WTC11 (cell line): ENCODE measurements around the gene TIMD4. TPM values are rescaled to one million over a fixed set of nuclear protein-coding genes. Genes with fewer than 3 reads are reported as not detected.
"Not testable (repeated sequence)": the region's sequence is repeated elsewhere in the genome, so short reads cannot be mapped to it uniquely, and the experiment has no call there.

Experiments
- ATAC-seq: fragments of 200-7000 bp; cut with Tn5 transposase; 2 replicates; pipeline ENCODE4 v1.10.0; 2021; ENCODE audit warnings: mild to moderate bottlenecking, moderate library complexity
- CTCF ChIA-PET: fragments of 300-600 bp; sonication (Branson Sonifier 250); formaldehyde crosslinking; loops from one replicate; lab custom pipeline; 2021; ENCODE audit warnings: antibody characterized with exemption; lab: Charles Lee
- POLR2A ChIA-PET: fragments of 350-600 bp; sonication (Branson Sonifier 250); formaldehyde crosslinking; loops from one replicate; lab custom pipeline; 2021; ENCODE audit warnings: antibody characterized with exemption; lab: Charles Lee
- DNase-seq: peaks from one replicate; pipeline ENCODE4 v3.0.0; 2021; ENCODE audit warnings: low spot score
- H3K27ac Mint-ChIP-seq: 2 replicates; pipeline ENCODE4 v1.8.0; 2021; ENCODE audit warnings: mixed read lengths
- H3K27me3 Mint-ChIP-seq: 2 replicates; pipeline ENCODE4 v1.8.0; 2021; ENCODE audit warnings: low read depth, mild to moderate bottlenecking, moderate library complexity, mixed read lengths
- H3K36me3 Mint-ChIP-seq: 2 replicates; pipeline ENCODE4 v1.8.0; 2021; ENCODE audit warnings: mixed read lengths
- H3K4me1 Mint-ChIP-seq: 2 replicates; pipeline ENCODE4 v1.8.0; 2022; ENCODE audit warnings: mixed read lengths
- H3K4me3 Mint-ChIP-seq: 2 replicates; pipeline ENCODE4 v1.8.0; 2021; ENCODE audit warnings: mild to moderate bottlenecking, moderate library complexity, mixed read lengths
- H3K9me3 Mint-ChIP-seq: 2 replicates; pipeline ENCODE4 v1.8.0; 2021; ENCODE audit warnings: mixed read lengths
- ATF2 ChIP-seq: sonication (generic); formaldehyde crosslinking; IDR thresholded peaks from 2 replicates; pipeline ENCODE4 v1.8.1; 2022; ENCODE audit warnings: low read depth, missing genetic modification reagents, borderline replicate concordance
- CBFB ChIP-seq: sonication (generic); formaldehyde crosslinking; IDR thresholded peaks from 2 replicates; pipeline ENCODE4 v1.8.1; 2022; ENCODE audit warnings: mild to moderate bottlenecking, low read depth, missing genetic modification reagents
- CREM ChIP-seq: sonication (generic); formaldehyde crosslinking; IDR thresholded peaks from 2 replicates; pipeline ENCODE4 v1.8.1; 2022; ENCODE audit warnings: mild to moderate bottlenecking, missing genetic modification reagents, moderate library complexity
- FOXP1 ChIP-seq: sonication (generic); formaldehyde crosslinking; IDR thresholded peaks from 2 replicates; pipeline ENCODE4 v1.8.0; 2022; ENCODE audit warnings: missing genetic modification reagents, mild to moderate bottlenecking, moderate library complexity, borderline replicate concordance
- GRHL2 ChIP-seq: fragments of 250-450 bp; sonication (Bioruptor Pico); IDR thresholded peaks from 2 replicates; pipeline ENCODE4 v1.8.0; 2022; ENCODE audit warnings: mild to moderate bottlenecking, moderate library complexity; ENCODE audit not compliant: insufficient replicate concordance, severe bottlenecking
- NFE2L1 ChIP-seq: sonication (generic); formaldehyde crosslinking; IDR thresholded peaks from 2 replicates; pipeline ENCODE4 v1.8.1; 2023; ENCODE audit warnings: missing genetic modification reagents
- PRRX2 ChIP-seq: fragments of 250-450 bp; sonication (Bioruptor Pico); IDR thresholded peaks from 2 replicates; pipeline ENCODE4 v1.8.0; 2021; ENCODE audit warnings: mild to moderate bottlenecking
- RORB ChIP-seq: fragments of 250-450 bp; sonication (Bioruptor Pico); IDR thresholded peaks from 2 replicates; pipeline ENCODE4 v1.9.0; 2021; ENCODE audit warnings: mild to moderate bottlenecking
- SOX15 ChIP-seq: fragments of 250-450 bp; sonication (Bioruptor Pico); IDR thresholded peaks from 2 replicates; pipeline ENCODE4 v1.9.0; 2021; ENCODE audit warnings: mild to moderate bottlenecking
- SP1 ChIP-seq: sonication (generic); formaldehyde crosslinking; conservative IDR thresholded peaks from 2 replicates; pipeline ENCODE4 v1.8.1; 2022; ENCODE audit warnings: missing genetic modification reagents
- TCF7 ChIP-seq: sonication (generic); formaldehyde crosslinking; IDR thresholded peaks from 2 replicates; pipeline ENCODE4 v1.8.0; 2022; ENCODE audit warnings: mild to moderate bottlenecking, low read depth, missing genetic modification reagents, moderate library complexity
- TP53 ChIP-seq: sonication (generic); formaldehyde crosslinking; IDR thresholded peaks from 2 replicates; pipeline ENCODE4 v1.8.1; 2023; ENCODE audit warnings: mild to moderate bottlenecking, missing genetic modification reagents
- ZNF138 ChIP-seq: sonication (generic); formaldehyde crosslinking; conservative IDR thresholded peaks from 2 replicates; pipeline ENCODE4 v1.8.1; 2022; ENCODE audit warnings: mild to moderate bottlenecking, moderate library complexity, missing genetic modification reagents
- ZNF232 ChIP-seq: sonication (generic); formaldehyde crosslinking; IDR thresholded peaks from 2 replicates; pipeline ENCODE4 v1.8.0; 2022; ENCODE audit warnings: mild to moderate bottlenecking, missing genetic modification reagents
- ZNF263 ChIP-seq: sonication (generic); formaldehyde crosslinking; IDR thresholded peaks from 2 replicates; pipeline ENCODE4 v1.8.1; 2022; ENCODE audit warnings: low read depth, mild to moderate bottlenecking, moderate library complexity, missing genetic modification reagents
- ZNF317 ChIP-seq: sonication (generic); formaldehyde crosslinking; IDR thresholded peaks from 2 replicates; pipeline ENCODE4 v1.8.1; 2023; ENCODE audit warnings: low read depth, mild to moderate bottlenecking, moderate library complexity, missing genetic modification reagents, borderline replicate concordance
- ZNF416 ChIP-seq: fragments of 250-450 bp; sonication (Bioruptor Pico); IDR thresholded peaks from 2 replicates; pipeline ENCODE4 v1.9.0; 2021; ENCODE audit warnings: mild to moderate bottlenecking, inconsistent platforms
- ZNF512 ChIP-seq: sonication (generic); formaldehyde crosslinking; IDR thresholded peaks from 2 replicates; pipeline ENCODE4 v1.8.1; 2022; ENCODE audit warnings: missing genetic modification reagents, borderline replicate concordance
- total RNA-seq: library from RNA; stranded (reverse); gene quantifications from 3 replicates; pipeline ENCODE4 v1.2.3, GENCODE V29; 2021
- TF ChIP-seq, protein P1 (sequence below): sonication (generic); formaldehyde crosslinking; IDR thresholded peaks from 2 replicates; pipeline ENCODE4 v1.8.1; 2023; ENCODE audit warnings: mild to moderate bottlenecking, missing genetic modification reagents, borderline replicate concordance

Gene TIMD4
- total RNA-seq, 1 experiment from 2014 or later, result 0.13 TPM

DNA sequence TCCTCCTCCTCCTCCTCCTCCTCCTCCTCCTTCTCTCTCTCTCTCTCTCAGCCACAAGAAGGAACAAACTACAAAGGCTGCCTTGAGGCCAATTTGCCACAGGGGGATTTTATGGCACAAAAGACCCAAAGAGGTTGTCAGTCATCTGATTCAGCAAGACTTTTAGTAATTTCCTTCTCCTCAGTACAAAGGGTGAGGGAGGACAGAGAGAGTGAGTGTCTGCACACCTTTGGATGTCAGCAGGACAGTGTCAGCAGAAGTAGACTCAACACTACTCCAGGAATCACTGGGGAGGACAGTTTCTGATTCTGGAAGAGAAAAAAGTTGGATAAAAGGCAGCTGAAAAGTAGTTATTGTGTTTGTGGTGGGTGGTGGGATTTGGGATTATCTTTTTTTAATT, 13.6 kb downstream of the TIMD4 start:
- TF ChIP-seq CREM, result no peak
- TF ChIP-seq ZNF263 (CRISPR knock-in tag), result peak; percentile 68; the same call in 1 of the 2 replicates
- no peak for DNase-seq

DNA sequence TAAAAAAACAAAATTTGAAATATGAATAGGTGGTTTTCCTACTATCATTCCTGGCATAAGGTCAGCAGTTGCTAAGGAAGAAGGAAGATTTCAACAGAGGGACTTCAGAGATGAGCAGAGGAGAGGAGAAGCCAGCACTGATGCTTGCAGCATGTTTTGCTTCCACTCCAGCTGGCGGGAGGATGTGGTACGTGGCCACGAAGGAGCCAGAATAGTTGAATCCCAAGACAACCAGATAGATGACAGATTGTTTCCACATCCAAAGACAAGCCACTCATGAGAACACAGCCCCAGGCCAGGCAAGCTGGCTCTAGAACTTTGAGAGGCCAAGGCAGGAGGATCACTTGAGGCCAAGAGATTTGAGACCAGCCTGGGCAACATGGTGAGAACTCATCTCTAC, 15.1 kb downstream of the TIMD4 start:
- H3K27ac Mint-ChIP-seq, result no peak overlapping the region
- 0 out of 2 replicates have a peak, but pooled peaks cover 3% of the 10 kb centered on the region for H3K27me3 Mint-ChIP-seq
- DNase-seq (no peak), ATAC-seq (no peak)
- peaks cover 7% of the 10 kb centered on the region for H3K4me1 Mint-ChIP-seq
- no peak for TF ChIP-seq RORB
- TF ChIP-seq SP1 (CRISPR knock-in tag), result no peak
- TF ChIP-seq FOXP1 (CRISPR knock-in tag), result no peak
- TF ChIP-seq TCF7, result no peak
- POLR2A ChIA-PET, result no interaction called here
- CTCF ChIA-PET, result no interaction called here
- H3K4me3 Mint-ChIP-seq, result no peak overlapping the region
- no peaks in the 10 kb centered on the region for H3K36me3 Mint-ChIP-seq
- 0 out of 2 replicates have a peak, but pooled peaks cover 6% of the 10 kb centered on the region for H3K9me3 Mint-ChIP-seq

More for the DNA sequence above, 13.6 kb downstream of the TIMD4 start:
- no peak for ATAC-seq
- H3K27me3 Mint-ChIP-seq, result 0 out of 2 replicates have a peak, but pooled peaks cover 3% of the 10 kb centered on the region
- H3K9me3 Mint-ChIP-seq, result 0 out of 2 replicates have a peak, but pooled peaks cover 6% of the 10 kb centered on the region
- no peak overlapping the region for H3K27ac Mint-ChIP-seq
- H3K36me3 Mint-ChIP-seq, result no peaks in the 10 kb centered on the region
- CTCF ChIA-PET, result no interaction called here
- POLR2A ChIA-PET, result no interaction called here
- H3K4me3 Mint-ChIP-seq, result no peak overlapping the region
- H3K4me1 Mint-ChIP-seq, result 0 out of 2 replicates have a peak, but pooled peaks cover 4% of the 10 kb centered on the region

- Mint-ChIP-seq H3K9me3 (peaks cover 31% of the 10 kb centered on the region), H3K4me1 (peaks cover 20% of the 10 kb centered on the region), H3K4me3 (no peak overlapping the region), H3K36me3 (peaks cover 25% of the 10 kb centered on the region), H3K27ac (peak overlapping the region; percentile 39; the same call in 1 of the 2 replicates), H3K27me3 (peaks cover 8% of the 10 kb centered on the region)
- CTCF ChIA-PET, result interaction anchor here (1.0 kb wide), 1 partner anchor 190 kb away, joined by 3 read pairs; no protein-coding TSS in a partner anchor
- POLR2A ChIA-PET, result no interaction called here
- DNase-seq (no peak), ATAC-seq (peak; percentile 72; the same call in 1 of the 2 replicates)
- TF ChIP-seq PRRX2 (CRISPR knock-in tag) (no peak), ZNF317 (no peak), TP53 (CRISPR knock-in tag) (no peak)
Measured at GRCh38 chr5:156942064-156942463, 21.0 kb downstream of the TIMD4 start.

DNA sequence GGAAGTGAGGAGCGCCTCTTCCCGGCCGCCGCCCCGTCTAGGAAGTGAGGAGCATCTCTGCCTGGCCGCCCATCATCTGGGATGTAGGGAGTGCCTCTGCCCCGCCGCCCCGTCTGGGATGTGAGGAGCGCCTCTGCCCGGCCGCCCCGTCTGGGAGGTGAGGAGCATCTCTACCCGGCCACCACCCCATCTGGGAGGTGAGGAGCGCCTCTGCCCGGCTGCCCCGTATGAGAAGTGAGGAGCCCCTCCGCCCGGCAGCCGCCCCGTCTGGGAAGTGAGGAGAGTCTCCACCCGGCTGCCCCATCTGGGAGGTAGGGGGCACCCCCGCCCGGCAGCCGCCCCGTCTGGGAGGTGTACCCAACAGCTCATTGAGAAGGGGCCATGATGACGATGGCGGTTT, 22.6 kb downstream of the TIMD4 start:
- H3K27me3 Mint-ChIP-seq, H3K4me3 Mint-ChIP-seq, ATAC-seq: not testable (repeated sequence)

DNA sequence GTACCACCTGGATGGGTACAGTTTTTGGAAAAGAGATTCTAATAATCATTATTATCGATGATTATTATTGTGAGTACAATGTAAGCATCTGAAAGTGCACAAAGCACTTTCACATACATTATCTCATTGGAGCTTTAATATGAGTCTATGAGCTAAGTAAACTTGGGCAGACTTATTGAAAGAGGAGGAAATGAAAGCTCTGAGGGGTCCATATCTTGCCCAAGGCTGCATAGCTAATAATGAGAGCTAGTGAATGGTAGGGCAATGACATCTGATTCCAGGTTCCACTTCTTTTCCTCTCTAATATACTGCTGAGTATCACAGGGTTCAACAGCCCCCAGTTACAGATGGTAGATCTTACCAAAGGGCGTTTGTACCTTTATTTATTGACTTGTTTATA, 26.1 kb downstream of the TIMD4 start:
- DNase-seq (no peak), ATAC-seq (no peak)
- Mint-ChIP-seq H3K4me1 (peaks cover 21% of the 10 kb centered on the region), H3K27ac (no peak overlapping the region), H3K4me3 (no peak overlapping the region), H3K36me3 (peaks cover 25% of the 10 kb centered on the region), H3K9me3 (peaks cover 25% of the 10 kb centered on the region), H3K27me3 (peaks cover 8% of the 10 kb centered on the region)
- ChIA-PET POLR2A (no interaction called here), CTCF (interaction anchor here (0.6 to 0.7 kb wide), 3 partner anchors 23 to 300 kb away, joined by 3 to 4 read pairs (median 3); no protein-coding TSS in a partner anchor)
- no peak for TF ChIP-seq GRHL2 (CRISPR knock-in tag)
- TF ChIP-seq CBFB (CRISPR knock-in tag), result no peak
- no peak for TF ChIP-seq ZNF416 (CRISPR knock-in tag)
- TF ChIP-seq SOX15 (CRISPR knock-in tag), result no peak
- no peak for TF ChIP-seq ZNF512 (CRISPR knock-in tag)
- TF ChIP-seq, protein P1, sequence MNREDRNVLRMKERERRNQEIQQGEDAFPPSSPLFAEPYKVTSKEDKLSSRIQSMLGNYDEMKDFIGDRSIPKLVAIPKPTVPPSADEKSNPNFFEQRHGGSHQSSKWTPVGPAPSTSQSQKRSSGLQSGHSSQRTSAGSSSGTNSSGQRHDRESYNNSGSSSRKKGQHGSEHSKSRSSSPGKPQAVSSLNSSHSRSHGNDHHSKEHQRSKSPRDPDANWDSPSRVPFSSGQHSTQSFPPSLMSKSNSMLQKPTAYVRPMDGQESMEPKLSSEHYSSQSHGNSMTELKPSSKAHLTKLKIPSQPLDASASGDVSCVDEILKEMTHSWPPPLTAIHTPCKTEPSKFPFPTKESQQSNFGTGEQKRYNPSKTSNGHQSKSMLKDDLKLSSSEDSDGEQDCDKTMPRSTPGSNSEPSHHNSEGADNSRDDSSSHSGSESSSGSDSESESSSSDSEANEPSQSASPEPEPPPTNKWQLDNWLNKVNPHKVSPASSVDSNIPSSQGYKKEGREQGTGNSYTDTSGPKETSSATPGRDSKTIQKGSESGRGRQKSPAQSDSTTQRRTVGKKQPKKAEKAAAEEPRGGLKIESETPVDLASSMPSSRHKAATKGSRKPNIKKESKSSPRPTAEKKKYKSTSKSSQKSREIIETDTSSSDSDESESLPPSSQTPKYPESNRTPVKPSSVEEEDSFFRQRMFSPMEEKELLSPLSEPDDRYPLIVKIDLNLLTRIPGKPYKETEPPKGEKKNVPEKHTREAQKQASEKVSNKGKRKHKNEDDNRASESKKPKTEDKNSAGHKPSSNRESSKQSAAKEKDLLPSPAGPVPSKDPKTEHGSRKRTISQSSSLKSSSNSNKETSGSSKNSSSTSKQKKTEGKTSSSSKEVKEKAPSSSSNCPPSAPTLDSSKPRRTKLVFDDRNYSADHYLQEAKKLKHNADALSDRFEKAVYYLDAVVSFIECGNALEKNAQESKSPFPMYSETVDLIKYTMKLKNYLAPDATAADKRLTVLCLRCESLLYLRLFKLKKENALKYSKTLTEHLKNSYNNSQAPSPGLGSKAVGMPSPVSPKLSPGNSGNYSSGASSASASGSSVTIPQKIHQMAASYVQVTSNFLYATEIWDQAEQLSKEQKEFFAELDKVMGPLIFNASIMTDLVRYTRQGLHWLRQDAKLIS, result no peak
- no peak for TF ChIP-seq ZNF138 (CRISPR knock-in tag)
- TF ChIP-seq ZNF232 (CRISPR knock-in tag), result no peak
- TF ChIP-seq NFE2L1, result no peak
- no peak for TF ChIP-seq ATF2 (CRISPR knock-in tag)

More for the DNA sequence above, 22.6 kb downstream of the TIMD4 start:
- Mint-ChIP-seq H3K4me1 (peaks cover 20% of the 10 kb centered on the region), H3K36me3 (peaks cover 25% of the 10 kb centered on the region), H3K9me3 (peaks cover 25% of the 10 kb centered on the region)
- H3K27ac Mint-ChIP-seq, CTCF ChIA-PET, POLR2A ChIA-PET, DNase-seq: not testable (repeated sequence)
